CD4-positive, alpha-beta T cell treated with Interleukin-6 at 100 ng/mL for 8 hours (primary cell): ENCODE measurements around the gene UNC79.
"Not testable (repeated sequence)": the region's sequence is repeated elsewhere in the genome, so short reads cannot be mapped to it uniquely, and the experiment has no call there.

Source experiments
- DNase-seq: peaks from one replicate; pipeline ENCODE4 v3.0.0-alpha.2; 2020; ENCODE audit warnings: mixed read lengths, low spot score

The UNC79 gene

GRCh38 chr14:93430315-93431035 lies at the start of gene UNC79:
Gene UNC79, plus strand, starts transcription at chr14:93430939. Its CDS starts 91 bp downstream, at chr14:93431030.
- no peak for DNase-seq

GRCh38 chr14:93381644-93382043 lies 49.1 kb upstream of the UNC79 start:
- no peak for DNase-seq

- not testable (repeated sequence) for DNase-seq
Measured at GRCh38 chr14:93384256-93384655, 46.5 kb upstream of the UNC79 start.

GRCh38 chr14:93395231-93395630 lies 35.5 kb upstream of the UNC79 start:
- DNase-seq = no peak

- no peak for DNase-seq
Measured at GRCh38 chr14:93396456-93396855, 34.3 kb upstream of the UNC79 start.

GRCh38 chr14:93398491-93398890 lies 32.2 kb upstream of the UNC79 start:
- no peak for DNase-seq

- no peak for DNase-seq
Measured at GRCh38 chr14:93402951-93403350, 27.8 kb upstream of the UNC79 start.

- no peak for DNase-seq
Measured at GRCh38 chr14:93410021-93410420, 20.7 kb upstream of the UNC79 start.

- DNase-seq = no peak
Measured at GRCh38 chr14:93410893-93411292, 19.8 kb upstream of the UNC79 start.

GRCh38 chr14:93425136-93425535 lies 5.6 kb upstream of the UNC79 start:
- not testable (repeated sequence) for DNase-seq

GRCh38 chr14:93426750-93427149 lies 4.0 kb upstream of the UNC79 start:
- no peak for DNase-seq

- no peak for DNase-seq
Measured at GRCh38 chr14:93431036-93431670, 414 bp downstream of the UNC79 start.

GRCh38 chr14:93454224-93454623 lies 23.5 kb downstream of the UNC79 start:
- DNase-seq = no peak

GRCh38 chr14:93456356-93456755 lies 25.6 kb downstream of the UNC79 start:
- DNase-seq = no peak

- DNase-seq = no peak
Measured at GRCh38 chr14:93458234-93458633, 27.5 kb downstream of the UNC79 start.

- DNase-seq = no peak
Measured at GRCh38 chr14:93462479-93462878, 31.7 kb downstream of the UNC79 start.

GRCh38 chr14:93464271-93464670 lies 33.5 kb downstream of the UNC79 start:
- no peak for DNase-seq

GRCh38 chr14:93475471-93475870 lies 44.7 kb downstream of the UNC79 start:
- DNase-seq = no peak

GRCh38 chr14:93476305-93476704 lies 45.6 kb downstream of the UNC79 start:
- DNase-seq = no peak

GRCh38 chr14:93479074-93479473 lies 48.3 kb downstream of the UNC79 start:
- DNase-seq = not testable (repeated sequence)

GRCh38 chr14:93480867-93481266 lies 50.1 kb downstream of the UNC79 start:
- no peak for DNase-seq

- no peak for DNase-seq
Measured at GRCh38 chr14:93481758-93482157, 51.0 kb downstream of the UNC79 start.

- DNase-seq = no peak
Measured at GRCh38 chr14:93490001-93490400, 59.3 kb downstream of the UNC79 start.

GRCh38 chr14:93493054-93493453 lies 62.3 kb downstream of the UNC79 start:
- DNase-seq = no peak
